Activated CD4-positive, alpha-beta T cell treated with anti-CD3 and anti-CD28 coated beads, Interleukin-2, Interleukin-4, amounts not matched to agents 100 ng/mL and 50 ng/mL, durations not matched to agents 16 hours and 8 hours (primary cell): ENCODE results near the gene CHTF18.
"Not testable (repeated sequence)": the region's sequence is repeated elsewhere in the genome, so short reads cannot be mapped to it uniquely, and the experiment has no call there.

Experiments
- DNase-seq: peaks from one replicate; pipeline ENCODE4 v3.0.0-alpha.2; 2020; ENCODE audit warnings: low spot score

CHTF18 gene

DNA sequence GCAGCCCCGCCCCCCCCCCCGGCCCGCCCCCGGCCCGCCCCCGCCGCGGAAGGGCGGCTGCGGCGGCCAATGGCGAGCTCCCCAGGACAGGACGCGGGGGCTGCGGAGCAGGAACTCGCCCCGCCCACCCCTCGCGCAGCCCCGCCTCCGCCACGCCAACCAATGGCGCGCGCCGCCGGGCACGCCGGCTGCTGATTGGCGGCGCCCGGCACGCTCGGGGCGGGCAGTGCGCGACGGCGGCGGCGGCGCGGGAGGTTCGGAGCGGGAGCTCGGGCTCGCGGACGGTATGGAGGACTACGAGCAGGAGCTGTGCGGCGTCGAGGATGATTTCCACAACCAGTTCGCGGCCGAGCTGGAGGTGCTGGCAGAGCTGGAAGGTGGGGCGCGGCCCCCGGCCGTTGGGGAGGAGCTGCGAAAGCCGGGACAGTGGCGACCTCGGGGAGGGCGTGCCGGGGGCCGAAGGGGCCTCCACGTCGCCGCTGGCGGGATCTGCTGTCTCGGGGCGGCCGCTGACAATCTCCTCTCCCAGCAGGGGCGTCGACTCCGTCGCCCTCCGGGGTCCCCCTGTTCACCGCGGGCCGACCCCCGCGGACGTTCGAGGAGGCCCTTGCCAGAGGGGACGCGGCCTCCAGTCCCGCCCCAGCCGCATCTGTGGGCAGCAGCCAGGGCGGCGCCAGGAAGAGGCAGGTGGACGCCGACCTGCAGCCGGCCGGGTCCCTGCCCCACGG is at the start of gene CHTF18:
Gene CHTF18 (plus strand): TSS at position 222 of the 728 bp plus-strand sequence. CDS start 65 bp downstream, at position 287.
- DNase-seq: peak; percentile 93

DNA sequence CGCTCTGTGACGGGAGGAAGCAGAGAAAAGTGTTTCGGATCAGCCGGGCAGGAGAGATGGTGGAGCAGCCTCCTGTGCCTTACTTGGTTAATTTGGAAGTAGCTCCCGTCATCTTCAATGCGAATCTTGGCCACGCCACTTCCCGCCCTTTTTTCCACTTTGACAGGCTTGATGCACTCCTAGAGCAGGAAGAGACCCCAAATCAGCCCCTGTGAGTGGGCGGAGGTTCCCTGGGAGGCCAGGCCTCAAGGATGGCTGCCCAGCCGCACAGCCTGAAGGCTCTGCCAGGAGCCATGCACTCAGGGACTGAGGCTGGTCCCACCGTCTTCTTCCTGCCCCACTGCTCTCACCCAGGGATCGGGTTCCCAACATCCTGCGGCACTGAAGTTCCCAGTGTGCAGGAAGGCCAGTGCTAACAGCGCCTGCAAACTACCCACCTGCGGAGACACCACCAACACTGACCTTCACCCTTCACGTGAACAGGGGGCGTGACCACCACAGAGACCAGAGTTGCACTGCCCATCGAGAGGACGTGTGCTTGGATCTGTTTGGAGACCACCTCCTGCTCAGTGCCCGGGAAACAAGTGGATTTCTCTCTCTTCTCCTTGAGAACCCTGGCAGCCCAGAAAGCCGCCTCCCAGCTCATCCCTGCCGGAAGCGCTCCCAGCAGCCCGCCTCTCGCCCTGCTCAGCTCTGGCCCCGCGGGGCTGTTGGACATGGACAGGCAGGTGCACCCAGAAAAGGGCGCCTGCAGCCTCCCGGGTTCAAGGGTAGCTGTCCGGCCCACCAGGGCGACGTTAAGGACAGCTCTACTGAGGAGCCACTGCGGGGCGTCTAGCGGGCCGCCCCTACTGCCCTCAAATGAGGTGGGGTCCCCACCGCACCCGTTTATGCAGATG is 48.6 kb upstream of the CHTF18 start:
- no peak for DNase-seq

DNA sequence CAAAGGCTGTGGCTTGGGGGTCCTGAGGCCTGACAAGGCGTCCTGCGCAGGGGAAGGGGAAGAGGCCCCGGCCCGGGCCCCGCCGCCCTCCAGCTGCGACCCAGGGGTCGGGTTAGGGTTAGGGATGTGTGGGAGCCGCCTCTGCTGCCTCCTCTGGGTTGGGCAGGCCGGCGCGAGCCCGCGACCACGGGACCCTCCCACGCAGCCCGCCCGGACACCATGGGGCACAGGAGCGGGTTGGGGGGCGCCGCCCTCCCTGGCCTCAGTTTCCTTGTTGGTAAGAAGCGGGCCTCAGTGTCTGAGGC is 48.0 kb upstream of the CHTF18 start:
- DNase-seq: no peak

DNA sequence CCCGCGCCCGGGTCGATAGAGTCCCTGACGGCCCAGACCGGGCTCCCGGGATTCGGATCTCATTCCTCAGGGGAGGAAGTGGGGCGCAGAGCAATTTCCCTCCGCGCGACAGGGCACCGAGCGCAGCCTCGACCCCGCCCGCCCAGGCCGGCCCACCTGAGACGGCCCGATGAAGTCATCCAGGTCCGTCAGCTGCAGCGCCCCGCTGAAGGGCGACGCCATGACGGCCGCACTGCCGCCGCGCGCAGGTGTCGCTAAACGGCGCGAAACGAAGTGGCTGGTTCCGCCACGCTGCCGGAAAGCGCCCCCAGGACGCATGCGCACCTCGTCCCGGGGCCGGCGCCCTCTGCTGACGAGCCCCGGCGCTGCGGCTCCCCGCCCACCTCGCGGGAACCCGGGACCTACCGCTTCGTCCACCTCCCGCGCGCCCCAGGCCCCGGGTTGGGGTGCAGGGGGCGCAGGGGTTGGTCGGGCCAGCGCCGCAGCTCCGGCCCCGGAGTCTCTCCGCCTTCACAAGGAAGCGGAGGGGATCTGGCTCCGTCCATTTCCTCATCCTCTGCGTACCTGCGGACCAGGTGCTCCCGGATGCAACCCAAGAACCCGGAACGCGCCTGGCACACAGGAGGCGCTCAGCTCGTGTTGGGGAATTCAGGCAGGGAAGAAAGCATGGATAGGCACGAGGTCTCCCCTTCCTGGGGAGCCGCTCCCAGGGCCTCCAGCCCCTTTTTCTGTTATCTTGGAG is 47.5 kb upstream of the CHTF18 start, which contains the start of gene CIAO3:
Gene CIAO3 (minus strand): TSS at position 234 of the 742 bp plus-strand sequence. CDS start 12 bp downstream, at position 222.
- peak; percentile 92 for DNase-seq

DNA sequence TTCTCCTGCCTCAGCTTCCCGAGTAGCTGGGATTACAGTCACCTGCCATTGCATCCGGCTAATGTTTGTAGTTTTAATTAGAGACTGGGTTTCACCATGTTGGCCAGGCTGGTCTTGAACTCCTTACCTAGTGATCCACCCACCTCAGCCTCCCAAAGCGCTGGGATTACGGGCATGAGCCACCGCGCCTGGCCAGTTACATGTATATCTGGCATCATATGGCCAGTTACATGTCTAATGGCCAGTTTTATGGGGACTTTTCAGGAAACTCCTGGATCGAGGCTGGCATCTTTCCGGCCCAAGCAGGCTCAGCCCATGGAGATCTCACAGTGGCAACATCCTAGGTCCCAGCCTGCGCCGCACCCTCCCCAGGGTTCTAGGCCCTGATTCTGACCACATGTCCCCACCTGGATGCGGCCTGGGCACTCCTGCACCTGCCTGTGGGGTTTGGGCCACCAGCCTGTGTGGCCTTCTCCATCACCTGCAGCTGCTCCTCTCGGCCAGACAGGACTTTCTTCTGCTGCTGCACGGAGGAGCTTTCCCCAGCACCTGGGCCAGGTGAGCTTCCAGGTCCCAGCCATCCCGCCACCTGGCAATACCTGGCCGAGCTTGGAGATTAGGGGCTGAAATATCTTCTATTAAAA is 46.3 kb upstream of the CHTF18 start:
- DNase-seq: no peak

DNA sequence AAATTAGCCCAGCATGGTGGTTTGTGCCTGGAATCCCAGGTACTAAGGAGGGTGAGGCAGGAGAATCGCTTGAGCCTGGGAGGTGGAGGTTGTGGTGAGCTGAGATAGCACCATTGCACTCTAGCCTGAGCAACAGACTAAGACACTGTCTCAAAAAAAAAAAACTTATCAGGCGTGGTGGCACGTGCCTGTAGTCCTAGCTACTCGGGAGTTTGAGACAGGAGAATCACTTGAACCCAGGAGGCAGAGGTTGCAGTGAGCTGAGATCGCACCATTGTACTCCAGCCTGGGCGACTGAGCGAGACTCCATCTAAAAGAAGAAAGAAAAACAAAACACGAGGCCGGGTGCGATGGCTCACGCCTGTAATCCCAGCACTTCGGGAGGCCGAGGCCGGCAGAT is 45.5 kb upstream of the CHTF18 start:
- DNase-seq: not testable (repeated sequence)

DNA sequence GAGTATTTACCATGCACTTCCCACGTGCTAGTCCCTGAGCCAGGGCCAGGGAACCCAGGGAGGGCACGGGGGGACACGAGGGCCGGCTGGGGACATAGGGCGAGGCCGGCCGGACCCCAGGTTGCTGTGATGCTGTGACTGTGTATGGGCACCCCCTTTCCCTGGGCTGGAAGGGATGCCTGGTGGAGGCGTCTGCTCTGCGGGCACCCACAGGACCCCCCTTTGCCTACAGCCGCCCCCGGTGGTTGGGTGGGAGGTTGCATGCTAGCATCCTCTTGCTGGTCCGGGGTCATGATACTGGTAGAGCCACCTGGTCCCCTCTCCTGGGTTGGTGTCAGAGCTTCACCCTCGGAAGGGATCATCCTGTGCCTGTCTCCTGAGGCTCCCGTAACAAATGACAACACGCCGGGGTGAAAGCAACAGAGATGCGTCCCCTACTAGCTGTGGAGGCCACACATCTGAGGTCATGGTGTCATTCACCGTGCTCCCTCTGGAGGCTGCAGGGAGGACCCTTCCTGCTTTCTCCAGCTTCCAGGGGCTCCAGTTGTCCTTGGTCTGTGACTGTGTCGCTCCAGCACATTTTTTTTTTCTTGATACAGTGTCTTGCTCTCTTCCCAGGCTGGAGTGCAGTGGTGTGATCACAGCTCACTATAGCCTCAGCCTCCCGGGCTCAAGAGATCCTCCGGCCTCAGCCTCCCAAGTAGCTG is 44.5 kb upstream of the CHTF18 start:
- DNase-seq: no peak

DNA sequence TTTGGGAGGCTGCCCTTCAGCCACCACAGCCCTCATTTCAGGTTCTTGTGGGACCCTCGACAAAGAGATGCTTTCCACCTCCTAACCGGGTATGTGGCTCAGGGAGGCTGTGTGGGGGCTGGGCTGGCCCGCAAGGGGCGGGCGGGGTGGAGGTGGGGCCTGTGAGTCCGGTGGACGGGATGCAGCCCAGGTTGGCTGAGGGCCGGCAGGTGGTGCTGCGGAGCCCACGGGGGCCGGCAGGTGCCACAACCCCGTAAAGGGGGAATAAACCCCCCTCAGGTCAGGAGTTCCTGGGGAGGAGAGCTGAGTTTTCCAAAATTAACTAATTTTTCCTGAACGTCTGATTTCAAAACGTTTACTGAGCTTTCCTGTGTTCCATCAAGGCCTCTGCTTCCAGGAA is 42.7 kb upstream of the CHTF18 start:
- DNase-seq: no peak

DNA sequence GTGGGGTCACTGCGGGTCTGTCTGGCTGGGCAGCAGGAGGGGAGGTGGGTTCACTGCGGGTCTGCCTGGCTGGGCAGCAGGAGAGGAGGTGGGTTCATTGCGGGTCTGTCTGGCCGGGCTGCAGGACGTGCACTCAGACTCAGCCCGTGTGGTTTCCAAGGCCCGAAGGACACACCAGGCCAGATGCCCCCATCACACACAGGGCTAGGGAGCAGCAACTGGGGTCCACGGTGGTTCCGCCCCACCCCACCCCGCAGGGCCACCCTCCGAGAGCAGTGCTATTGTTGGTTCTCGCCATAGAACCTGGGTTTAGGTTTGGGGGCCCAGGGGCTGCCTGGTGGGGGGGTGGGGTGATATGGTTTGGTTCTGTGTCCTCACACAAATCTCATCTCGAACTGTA is 41.8 kb upstream of the CHTF18 start:
- no peak for DNase-seq

DNA sequence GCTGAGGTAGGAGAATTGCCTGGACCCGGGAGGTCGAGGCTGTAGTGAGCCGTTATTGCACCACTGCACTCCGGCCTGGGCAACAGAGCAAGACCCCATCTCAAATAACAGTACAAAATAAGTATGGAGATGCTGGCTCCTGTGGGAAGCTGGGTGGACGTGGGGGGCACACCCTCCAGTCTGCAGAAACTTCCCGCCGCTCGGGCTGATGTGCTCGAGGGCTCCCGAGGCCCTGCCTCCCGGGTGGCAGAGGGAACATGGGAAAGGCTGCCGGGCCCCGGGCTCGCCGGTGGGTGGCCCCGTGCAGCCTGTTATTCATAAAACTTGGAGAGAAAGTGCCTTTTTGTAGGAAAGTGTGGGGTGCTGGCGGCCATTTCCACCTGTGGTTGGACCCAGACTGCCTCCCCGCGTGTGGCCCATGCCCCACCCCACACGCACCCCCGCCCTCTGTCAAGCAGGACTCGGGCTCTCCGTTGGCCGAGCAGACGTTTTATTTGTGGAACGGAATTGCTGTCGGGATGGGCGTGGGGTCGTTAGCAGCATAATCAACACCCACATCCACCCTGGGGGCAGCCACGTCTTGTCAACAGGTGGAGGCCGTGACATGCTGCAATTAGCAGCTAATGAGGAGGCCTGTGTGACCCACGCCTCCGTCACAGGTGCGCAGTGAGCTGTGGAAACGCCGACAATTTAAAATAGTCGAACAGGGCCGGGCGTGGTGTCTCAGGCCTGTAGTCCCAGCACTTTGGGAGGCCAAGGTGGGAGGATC is 40.3 kb upstream of the CHTF18 start:
- no peak for DNase-seq

DNA sequence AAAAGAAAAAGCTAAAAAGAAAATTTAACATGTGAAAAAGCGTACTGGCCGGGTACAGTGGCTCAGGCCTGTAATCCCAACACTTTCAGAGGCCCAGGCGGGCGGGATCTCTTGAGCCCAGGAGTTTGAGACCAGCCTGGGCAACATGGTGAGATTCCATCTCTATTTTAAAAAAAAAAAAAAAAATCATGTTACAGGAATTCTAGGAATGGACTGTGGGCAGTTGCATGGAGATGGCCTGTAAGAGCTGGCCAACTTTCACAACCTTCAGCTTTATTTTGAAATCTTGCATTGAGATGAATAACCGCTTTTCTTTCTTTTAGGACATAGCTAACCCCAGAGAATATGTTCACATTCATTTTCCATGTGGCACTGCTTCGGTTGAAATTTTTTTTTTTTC is 39.4 kb upstream of the CHTF18 start:
- no peak for DNase-seq

DNA sequence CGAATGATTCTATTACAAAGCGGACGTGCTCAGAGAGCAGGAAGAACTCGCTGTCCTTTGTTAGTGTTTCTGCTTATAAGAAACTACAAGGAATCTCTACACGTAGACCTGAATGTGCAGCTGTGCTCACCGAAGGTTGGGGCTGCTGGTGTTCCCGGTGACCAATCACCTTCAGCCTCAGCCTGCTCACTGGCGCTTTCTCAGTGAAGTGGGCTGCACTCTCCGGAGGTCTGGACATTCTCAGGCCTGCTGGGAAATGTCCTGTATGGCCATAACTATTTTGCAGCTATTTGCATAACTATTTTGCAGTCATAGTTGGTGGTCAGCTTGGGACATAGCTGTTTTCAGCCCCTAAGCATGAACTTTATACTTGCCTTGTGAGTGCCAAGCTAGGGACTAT is 37.9 kb upstream of the CHTF18 start:
- no peak for DNase-seq

DNA sequence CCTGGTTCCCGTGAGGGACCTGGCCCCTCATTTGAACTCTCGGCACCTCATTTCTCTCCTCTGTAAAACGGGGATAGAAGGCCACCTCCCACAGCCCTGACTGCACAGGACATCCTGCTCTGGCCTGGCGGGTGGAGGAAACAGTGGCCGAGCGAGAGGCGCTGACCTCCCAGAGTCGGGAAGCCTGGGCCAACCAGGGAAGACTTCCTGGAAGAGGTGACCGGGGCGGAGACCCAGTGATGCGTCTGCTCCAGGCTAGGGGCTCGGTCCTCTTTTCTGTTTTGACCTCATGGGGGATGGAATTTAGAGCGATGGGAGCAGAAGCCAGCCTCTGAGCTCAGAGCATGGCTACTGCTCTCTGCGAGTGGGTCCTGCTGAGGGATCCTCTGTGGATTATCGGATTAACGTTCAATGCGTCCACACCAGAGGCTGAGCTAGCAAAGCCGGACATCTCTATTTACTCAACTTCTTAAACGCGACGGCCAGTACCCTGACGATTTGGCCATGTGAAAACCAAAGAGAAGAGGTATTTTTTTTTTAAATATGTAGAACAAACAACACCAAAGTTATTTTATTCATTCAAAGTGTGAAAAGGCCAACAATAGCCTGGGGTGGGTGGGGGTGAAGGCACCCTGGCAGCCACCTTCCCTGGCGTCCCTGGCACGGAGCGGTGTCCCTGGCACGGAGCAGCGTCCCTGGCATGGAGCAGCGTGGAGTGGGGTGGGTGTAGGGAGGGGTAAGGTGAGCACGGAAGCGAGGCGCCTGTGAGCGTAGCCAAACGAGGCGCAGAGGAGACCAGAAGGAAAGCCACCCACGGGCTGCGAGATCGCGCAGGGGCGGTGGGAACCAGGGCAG is 37.0 kb upstream of the CHTF18 start:
- DNase-seq: no peak

DNA sequence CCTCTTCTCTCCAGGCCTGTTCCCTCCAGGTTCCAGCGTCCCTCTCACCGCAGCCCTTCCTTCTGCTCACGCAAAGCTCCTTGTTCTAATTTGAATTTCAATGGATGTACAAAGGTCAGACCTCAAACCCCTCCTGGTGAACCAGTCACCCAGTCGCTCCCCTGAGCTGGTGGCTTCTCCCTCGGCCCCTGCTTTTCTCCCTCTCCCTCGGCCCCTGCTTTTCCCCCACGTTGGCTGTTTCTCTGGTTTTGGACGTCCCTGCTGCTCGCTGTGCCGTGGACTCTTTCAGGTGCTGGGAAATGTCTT is 36.5 kb upstream of the CHTF18 start:
- DNase-seq: no peak

DNA sequence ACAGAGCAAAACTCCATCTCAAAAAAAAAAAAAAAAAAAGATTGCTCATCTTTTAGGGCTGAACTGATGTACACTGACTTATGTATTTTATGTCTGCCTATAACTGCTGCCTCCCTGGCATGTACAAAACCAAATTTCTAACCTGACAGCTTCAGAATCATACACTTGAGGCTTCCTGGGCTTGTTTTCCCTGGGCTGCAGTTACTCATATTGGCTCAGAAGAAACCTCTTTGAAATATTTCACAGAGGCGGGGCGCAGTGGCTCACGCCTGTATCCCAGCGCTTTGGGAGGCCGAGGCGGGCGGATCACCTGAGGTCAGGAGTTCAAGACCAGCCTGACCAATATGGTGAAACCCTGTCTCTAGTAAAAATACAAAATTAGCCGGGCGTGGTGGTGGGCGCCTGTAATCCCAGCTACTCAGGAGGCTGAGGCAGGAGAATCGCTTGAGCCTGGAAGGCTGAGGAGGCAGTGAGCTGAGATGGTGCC is 34.3 kb upstream of the CHTF18 start:
- DNase-seq: not testable (repeated sequence)

DNA sequence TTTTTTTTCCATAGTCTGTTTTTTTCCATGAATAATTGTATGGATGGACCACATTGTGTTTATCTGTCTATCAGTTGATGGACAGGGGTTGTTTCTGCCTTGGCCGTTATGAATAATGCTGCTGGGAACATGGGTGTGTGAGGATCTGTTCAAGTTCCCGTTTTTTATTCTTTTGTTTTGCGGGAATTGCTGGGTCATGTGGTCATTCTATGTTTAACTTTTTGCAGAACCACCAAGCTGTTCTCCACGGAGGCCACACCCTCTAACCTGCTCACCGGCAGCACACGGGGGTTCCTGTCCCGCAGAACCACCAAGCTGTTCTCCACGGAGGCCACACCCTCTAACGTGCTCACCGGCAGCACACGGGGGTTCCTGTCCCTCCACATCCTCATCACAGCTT is 33.8 kb upstream of the CHTF18 start:
- no peak for DNase-seq

DNA sequence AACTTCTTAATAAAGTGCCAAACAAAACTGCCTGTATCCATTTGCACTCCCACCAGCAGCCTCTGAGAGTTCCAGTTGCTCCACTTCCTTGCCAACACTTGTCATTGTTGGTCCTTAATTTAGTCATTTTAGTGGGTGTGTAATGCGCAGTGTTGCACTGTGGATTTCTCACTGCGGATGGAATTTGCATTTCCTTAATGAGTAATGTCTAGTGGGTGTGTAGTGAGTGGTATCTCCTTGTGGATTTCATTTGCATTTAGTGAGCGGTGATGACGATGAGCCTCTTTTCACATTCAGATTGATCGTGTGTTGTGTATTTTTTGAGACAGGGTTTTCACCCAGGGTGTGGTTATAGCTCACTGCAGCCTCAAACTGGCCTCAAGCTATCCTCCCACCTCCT is 32.0 kb upstream of the CHTF18 start:
- DNase-seq: no peak

DNA sequence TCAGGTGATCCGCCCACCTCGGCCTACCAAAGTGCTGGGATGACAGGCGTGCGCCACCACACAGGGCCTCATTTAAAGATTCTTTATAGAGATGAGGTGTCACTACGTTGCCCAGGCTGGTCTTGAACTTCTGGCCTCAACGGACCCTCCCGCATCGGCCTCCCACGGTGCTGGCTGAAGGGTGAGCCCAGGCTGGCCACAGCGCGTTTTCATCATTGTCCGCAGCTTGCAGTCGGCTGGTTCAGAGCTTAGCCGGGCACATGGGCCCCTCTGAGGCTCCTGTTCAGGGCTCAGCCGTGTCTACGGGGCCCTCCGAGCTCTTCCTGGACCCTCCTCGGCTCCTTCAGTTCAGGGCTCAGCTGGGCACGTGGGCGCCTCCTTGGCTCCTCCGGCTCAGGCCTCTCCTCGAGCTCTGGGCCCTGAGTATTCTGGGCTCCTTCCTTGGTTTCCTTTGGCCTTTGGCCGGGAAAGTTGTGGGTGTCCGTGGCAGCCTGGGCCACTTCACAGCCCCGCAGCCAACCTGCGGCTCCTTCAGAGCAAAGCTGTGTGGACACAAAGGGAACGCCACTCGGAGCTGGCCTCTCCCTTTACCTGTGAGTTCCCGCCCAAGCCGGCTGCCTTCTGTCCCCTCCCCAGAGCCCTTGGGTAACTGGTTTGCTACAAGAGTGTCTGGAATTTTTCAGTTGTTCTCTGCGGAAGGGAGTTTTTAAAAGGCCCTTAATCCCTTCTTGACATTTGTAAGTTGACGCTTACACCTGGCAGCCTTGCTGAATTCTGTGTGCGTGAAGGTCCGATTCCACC is 29.1 kb upstream of the CHTF18 start:
- DNase-seq: no peak

DNA sequence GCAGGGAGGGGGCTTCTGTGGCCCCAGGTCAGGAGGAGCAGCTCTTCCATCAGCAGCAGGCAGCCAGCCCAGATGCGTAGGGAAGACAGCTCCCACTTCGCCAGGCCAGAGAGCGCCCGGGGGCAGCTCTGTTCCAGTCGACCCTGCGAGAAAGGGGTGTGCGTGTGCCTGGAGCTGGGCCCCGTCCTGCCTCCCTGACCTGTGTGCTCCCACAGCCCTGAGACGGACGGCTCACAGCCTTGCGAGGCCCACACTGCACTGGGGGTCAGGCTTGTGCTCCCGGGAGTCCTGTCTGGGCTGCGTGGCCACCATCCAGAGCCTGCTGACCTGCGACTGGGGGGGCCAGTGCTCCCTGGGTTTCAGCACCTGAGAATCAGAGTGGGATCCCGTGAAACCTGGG is 28.4 kb upstream of the CHTF18 start:
- no peak for DNase-seq
